22Rv1 (cell line): ENCODE data around the gene ACOT7.

Source experiments
- ZFX ChIP-seq: fragments of 450-650 bp; IDR thresholded peaks from 2 replicates; pipeline ENCODE4 v1.6.1; 2017; ENCODE audit warnings: antibody characterized with exemption, borderline replicate concordance
- TF ChIP-seq, protein P1 (sequence below): fragments of 450-650 bp; IDR thresholded peaks from 2 replicates; pipeline ENCODE4 v1.5.1; 2017; ENCODE audit warnings: mild to moderate bottlenecking

DNA sequence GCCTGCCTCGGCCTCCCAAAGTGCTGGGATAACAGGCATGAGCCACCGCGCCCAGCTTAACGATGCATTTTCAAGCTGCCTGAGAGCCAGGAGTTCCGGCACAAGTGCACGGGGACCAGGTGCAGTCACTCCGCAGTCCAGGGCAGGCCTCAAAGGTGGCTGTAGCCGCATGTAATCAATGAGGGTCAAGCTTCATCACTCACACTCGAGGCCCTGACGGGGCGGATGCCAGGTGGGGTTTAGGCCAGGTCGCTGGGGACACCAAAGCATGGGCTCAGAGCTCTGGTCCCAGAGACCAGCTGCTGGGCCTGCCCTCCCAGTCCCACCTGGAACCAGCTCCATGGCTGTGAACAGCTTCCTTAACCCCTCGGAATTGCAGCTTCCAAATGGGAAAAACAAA lies 106.5 kb downstream of the ACOT7 start:
- TF ChIP-seq, protein P1, sequence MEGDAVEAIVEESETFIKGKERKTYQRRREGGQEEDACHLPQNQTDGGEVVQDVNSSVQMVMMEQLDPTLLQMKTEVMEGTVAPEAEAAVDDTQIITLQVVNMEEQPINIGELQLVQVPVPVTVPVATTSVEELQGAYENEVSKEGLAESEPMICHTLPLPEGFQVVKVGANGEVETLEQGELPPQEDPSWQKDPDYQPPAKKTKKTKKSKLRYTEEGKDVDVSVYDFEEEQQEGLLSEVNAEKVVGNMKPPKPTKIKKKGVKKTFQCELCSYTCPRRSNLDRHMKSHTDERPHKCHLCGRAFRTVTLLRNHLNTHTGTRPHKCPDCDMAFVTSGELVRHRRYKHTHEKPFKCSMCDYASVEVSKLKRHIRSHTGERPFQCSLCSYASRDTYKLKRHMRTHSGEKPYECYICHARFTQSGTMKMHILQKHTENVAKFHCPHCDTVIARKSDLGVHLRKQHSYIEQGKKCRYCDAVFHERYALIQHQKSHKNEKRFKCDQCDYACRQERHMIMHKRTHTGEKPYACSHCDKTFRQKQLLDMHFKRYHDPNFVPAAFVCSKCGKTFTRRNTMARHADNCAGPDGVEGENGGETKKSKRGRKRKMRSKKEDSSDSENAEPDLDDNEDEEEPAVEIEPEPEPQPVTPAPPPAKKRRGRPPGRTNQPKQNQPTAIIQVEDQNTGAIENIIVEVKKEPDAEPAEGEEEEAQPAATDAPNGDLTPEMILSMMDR = no peak
- no peak for TF ChIP-seq ZFX
